ENCODE results near the gene GMDS.

GRCh38 chr6:1896897-1897296 is 348.5 kb downstream of the GMDS start:
- TF ChIP-seq CTCF (IDR thresholded peaks at IDR 0.05) = no peak
- TF ChIP-seq POLR2A (IDR thresholded peaks at IDR 0.05) = no peak

All from vagina (tissue), 2 donors.